GM18511 (cell line): ENCODE results near the gene ANKRD29.

Source experiments
- ATAC-seq: cut with Tn5 transposase; IDR thresholded peaks from one replicate; pipeline ENCODE4 v1.9.1; 2021; ENCODE audit warnings: mild to moderate bottlenecking, moderate library complexity; ENCODE audit not compliant: unreplicated experiment

ANKRD29 gene

GRCh38 chr18:23684515-23685197 is 21.9 kb upstream of the ANKRD29 start:
- ATAC-seq, result no peak

DNA sequence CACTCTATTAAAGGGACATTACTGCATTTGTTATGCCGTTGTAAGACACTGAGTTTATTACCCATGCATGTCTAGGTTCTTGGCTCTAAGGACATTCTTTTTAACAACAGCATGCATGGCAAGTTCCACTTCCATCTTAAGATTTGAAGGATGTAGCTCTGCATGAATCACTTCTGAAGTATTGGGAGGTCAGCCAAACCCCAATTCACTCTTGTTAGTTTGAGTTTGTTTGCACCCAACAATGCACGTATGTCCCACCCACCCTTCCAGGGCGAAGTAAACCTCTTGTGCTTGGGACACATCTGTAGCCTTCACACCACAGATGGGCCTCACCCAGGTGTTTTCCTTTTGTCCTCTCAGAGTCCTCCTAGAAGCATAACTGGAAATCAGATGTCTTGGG is 21.0 kb upstream of the ANKRD29 start:
- no peak for ATAC-seq

DNA sequence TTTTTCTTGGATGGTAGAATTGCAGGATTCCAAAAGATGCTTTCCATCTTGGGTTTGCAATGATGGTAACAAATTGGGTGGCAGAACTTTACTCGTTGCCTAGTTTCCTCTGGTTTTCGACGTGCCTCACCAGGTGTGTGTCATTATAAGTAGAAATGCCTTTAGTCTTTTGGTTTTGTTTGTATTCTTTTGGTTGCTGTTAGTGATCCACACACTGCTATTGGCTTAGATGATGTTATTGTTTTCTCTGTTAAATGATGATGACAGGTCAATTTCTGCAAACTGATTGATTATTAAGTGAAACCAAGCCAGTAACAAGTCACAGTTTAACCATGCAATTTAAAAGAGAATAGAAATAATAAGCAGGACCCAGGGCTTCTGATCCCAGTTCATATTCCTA is 20.4 kb upstream of the ANKRD29 start:
- no peak for ATAC-seq

DNA sequence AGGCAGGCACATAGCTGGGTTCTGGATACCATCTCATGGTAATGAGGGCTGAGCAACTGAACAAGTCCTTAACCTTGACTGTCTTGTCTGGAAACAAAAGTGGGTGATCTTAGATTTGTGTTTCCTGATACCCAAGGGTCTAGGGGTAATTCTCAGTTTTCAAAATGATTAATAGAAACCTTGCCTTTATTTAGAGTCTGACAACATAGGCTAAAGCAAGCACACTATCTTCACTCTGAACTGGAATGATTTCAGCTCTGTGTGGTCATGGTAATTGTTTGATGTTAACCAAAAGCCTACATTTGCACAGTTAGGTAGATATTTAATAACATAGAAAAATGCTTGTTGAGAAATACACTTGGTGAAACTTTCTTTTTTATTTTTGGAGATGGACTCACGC is 19.8 kb upstream of the ANKRD29 start:
- peak; percentile 83 for ATAC-seq

GRCh38 chr18:23682045-23682444 is 19.3 kb upstream of the ANKRD29 start:
- peak; percentile 47 for ATAC-seq

DNA sequence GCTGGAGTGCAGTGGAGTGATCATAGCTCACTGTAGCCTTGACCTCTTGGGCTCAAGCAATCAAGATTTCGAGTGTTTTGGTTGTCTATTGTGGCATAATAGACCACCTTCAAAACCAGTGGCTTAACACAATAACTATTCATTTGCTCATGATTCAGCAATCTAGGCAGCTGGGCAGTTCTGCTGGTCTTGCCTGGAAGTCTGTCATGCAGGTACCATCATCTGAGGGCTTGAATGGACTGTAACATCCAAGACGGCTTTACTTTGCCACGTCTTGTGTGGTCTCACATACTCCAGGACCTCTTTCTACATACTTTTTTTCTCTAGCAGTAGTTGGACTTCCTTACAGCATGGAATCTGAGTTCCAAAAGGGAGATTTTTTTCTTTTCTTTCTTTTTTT is 13.2 kb upstream of the ANKRD29 start:
- ATAC-seq, result no peak

DNA sequence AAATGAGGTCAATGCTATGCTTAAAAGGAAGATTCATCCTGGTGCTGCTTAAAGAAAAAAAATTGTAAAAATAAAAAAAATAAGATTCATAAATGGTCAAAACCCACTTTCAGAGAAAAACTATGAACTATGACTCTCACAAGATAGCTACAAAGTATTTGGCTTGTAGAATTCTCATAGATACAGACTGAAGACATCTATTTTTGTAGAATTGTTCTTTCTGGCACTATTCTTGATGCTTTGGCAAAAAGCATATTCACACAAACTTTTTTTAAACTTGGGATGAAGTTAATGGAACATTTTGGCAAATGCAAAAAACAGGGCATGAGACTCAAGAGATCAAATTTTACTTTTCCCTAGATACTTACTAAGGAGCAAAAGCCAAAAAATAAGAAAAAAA is 12.5 kb upstream of the ANKRD29 start:
- ATAC-seq, result no peak

DNA sequence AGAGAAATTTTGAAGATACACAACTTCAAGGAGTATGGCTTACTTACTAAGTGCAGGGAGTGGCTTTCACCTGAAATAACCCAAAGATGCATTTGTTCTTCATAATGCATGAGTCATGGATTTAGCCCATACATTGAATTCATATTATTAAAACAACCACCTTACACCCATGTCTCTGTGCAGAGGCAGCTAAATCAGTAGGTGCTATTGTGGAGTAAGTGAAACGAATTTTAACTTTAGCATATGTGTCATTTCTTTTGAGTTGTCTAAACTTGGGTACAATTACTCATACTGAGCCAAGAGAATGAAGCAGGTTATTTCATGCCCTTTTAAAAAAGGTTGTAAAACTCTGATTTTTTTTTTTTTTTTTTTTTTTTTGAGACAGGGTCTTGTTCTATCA is 11.0 kb upstream of the ANKRD29 start:
- peak; percentile 65 for ATAC-seq

- no peak for ATAC-seq
Measured at GRCh38 chr18:23671564-23671963, 8.9 kb upstream of the ANKRD29 start.

DNA sequence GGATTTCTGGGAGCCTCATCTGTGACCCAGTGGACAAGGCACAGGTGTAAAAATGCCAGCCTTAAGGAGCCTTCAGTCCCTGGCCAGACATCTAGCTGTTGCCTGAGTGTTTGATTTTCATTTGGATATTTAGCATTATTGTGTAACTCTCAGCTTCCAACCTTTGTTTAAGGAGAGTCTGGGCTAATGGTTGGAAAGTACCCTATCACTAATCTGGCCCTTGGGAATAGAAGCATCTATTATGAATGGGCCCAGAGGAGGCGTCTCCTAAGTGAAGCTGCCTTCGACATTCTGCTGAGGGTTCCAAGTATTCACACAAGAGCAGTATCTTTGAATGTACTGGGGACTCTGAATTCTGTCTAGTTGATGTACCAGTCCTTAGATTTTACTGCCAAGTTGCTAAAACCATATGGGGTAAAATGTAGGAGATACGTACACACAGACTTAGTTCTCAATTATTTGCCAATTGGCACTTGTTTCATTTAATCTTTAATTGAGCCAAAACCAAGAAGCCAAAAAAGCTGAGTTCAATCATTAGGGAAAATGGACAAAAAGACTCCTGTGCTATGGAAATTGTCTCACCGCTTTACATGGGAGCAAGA is 7.2 kb upstream of the ANKRD29 start:
- no peak for ATAC-seq

GRCh38 chr18:23669202-23669766 is 6.6 kb upstream of the ANKRD29 start:
- no peak for ATAC-seq

- ATAC-seq, result no peak
Measured at GRCh38 chr18:23668731-23669130, 6.0 kb upstream of the ANKRD29 start.

- no peak for ATAC-seq
Measured at GRCh38 chr18:23667114-23667513, 4.4 kb upstream of the ANKRD29 start.

- no peak for ATAC-seq
Measured at GRCh38 chr18:23664674-23665073, 2.0 kb upstream of the ANKRD29 start.

GRCh38 chr18:23661735-23662308 is 889 bp downstream of the ANKRD29 start:
- ATAC-seq, result peak; percentile 36

- no peak for ATAC-seq
Measured at GRCh38 chr18:23658285-23658684, 4.4 kb downstream of the ANKRD29 start.

- ATAC-seq, result no peak
Measured at GRCh38 chr18:23652232-23652631, 10.5 kb downstream of the ANKRD29 start.

DNA sequence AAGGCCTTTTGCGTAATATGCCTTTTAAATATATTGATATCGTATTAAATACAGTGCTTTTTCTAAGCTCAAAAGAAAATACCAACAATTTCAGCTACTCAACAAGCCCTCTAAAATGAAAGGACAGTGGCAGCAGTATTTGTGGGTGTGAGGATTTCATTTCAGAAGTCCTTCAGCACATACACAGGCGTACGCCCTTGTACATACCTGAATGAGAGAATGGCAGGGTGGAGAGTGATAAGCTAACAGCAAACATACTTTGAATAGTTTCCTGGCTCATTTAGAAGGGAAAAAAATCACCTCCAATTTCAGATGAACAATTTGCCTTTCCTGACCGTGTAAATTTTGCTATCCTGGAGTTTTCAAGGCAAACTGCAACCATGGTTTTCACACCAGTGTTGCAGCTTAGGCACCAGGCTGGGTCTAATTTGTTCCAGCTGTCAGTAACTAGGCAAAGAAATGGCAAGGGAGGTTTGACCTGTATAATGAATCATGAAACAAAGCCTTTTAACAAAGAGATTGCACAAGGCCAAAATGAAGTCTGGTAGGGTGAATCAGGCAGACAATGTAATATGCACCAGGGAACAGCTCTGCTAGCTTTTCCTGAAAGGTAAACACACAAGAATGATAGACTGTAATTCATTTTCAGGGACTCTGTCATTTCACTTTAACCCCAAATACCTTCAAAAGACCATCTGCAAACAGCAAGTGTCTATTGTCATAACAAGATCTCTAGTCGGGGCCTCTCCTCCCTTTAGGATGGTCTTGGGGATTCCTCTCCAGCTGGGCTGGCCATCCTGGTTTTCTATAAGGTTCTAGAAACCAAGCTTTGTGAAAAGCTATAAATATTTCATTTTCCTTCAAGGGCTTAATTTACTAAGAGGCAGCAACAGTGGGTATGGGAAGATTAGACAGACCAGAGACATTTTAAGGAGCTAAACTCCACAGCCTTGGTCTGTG is 11.5 kb downstream of the ANKRD29 start:
- no peak for ATAC-seq

DNA sequence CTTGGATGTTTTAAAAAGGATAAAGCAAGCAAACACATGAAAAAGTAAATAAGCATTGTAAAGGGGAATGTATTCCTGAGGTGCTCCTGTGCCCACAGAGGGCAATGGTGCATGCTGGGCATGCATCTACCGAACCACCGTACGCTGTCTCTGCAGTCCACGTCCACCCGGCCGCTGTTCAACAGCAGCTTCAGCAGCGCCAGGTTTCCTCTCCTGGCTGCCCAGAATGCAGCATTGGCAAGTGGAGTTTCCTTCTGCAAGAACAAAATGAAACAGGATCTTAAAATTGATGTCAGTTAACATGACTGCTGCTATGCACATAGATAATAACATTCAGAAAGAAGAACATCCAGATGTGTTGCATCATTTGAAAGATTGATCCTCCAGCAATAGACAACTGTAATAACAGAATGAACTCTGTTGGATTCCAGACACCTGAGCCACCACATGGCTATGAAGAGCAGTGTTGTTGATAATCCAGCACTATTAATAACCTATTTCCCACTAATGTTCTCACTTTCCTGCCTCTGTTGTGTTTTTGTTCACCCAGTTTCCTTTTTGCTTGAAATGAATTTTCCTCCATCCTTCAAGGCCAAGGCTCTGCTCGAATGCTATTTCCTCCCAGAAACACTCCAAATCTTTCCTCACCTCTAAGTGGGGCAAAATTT is 13.6 kb downstream of the ANKRD29 start:
- no peak for ATAC-seq

GRCh38 chr18:23648456-23648855 is 14.3 kb downstream of the ANKRD29 start:
- ATAC-seq, result no peak

- ATAC-seq, result no peak
Measured at GRCh38 chr18:23646282-23646681, 16.4 kb downstream of the ANKRD29 start.
